Posterior vena cava (tissue), 2 donors: ENCODE data around the gene SUN5. TPM values are rescaled to one million over a fixed set of nuclear protein-coding genes. Genes with fewer than 3 reads are reported as not detected.

Source experiments
- DNase-seq: peaks from one replicate; pipeline ENCODE4 v3.0.0-alpha.2; 2020; ENCODE audit warnings: low spot score
- intact Hi-C, 2 donors: fragments of 100-400 bp; cut with DNase I; formaldehyde crosslinking; loops; one replicate each; pipeline versions ENCODE4 v1.14.1 to v1.14.2; 2022 to 2023
- total RNA-seq, 2 donors: library from RNA; stranded (reverse); fragmentation: NEBNext Ultra II Directional; extraction: Animal tissue kit (Norgen Biotek cat#: 25700); gene quantifications; one replicate each; pipeline ENCODE4 v1.2.1, GENCODE V29; 2021
- donor health status: DM: yes; HTN: yes; CAD: no.
- donor health status: DM: yes; HTN: yes; CAD: no.

The SUN5 gene
- total RNA-seq, 2 donors from 2014 or later: not detected

GRCh38 chr20:33016581-33017109, 12.4 kb upstream of the SUN5 start:
- intact Hi-C loops: loop anchor here in 1 of 2 donors (10.0 kb wide), 1 partner anchor 628 kb away; no protein-coding TSS in a partner anchor
- peak; percentile 46 for DNase-seq

- peak; percentile 57 for DNase-seq
- intact Hi-C loops: loop anchor here in 1 of 2 donors (10.0 kb wide), 1 partner anchor 629 kb away; no protein-coding TSS in a partner anchor
Measured at GRCh38 chr20:33015700-33016580, 11.7 kb upstream of the SUN5 start.

GRCh38 chr20:33015114-33015484, 10.9 kb upstream of the SUN5 start:
- DNase-seq: peak; percentile 44
- intact Hi-C loops: loop anchor here in 1 of 2 donors (10.0 kb wide), 1 partner anchor 630 kb away; no protein-coding TSS in a partner anchor

GRCh38 chr20:33014336-33015113, 10.3 kb upstream of the SUN5 start:
- intact Hi-C loops: loop anchor here in 1 of 2 donors (10.0 kb wide), 1 partner anchor 630 kb away; no protein-coding TSS in a partner anchor
- DNase-seq: peak; percentile 40

GRCh38 chr20:33013701-33014326, 9.6 kb upstream of the SUN5 start:
- intact Hi-C loops: loop anchor here in 1 of 2 donors (10.0 kb wide), 1 partner anchor 631 kb away; no protein-coding TSS in a partner anchor
- peak; percentile 46 for DNase-seq

GRCh38 chr20:33012327-33013189, 8.3 kb upstream of the SUN5 start:
- intact Hi-C loops: loop anchor here in 1 of 2 donors (10.0 kb wide), 1 partner anchor 632 kb away; no protein-coding TSS in a partner anchor
- peak; percentile 22 for DNase-seq

- peak; percentile 57 for DNase-seq
- intact Hi-C loops: loop anchor here in 1 of 2 donors (10.0 kb wide), 1 partner anchor 634 kb away; no protein-coding TSS in a partner anchor
Measured at GRCh38 chr20:33010674-33011449, 6.6 kb upstream of the SUN5 start.

GRCh38 chr20:33010133-33010504, 5.9 kb upstream of the SUN5 start:
- peak; percentile 35 for DNase-seq

GRCh38 chr20:33009214-33010132, 5.2 kb upstream of the SUN5 start:
- DNase-seq: peak; percentile 71
- intact Hi-C loops: loop anchor here in 1 of 2 donors (10.0 kb wide), 1 partner anchor 635 kb away; no protein-coding TSS in a partner anchor

More at GRCh38 chr20:33010133-33010504, 5.9 kb upstream of the SUN5 start:
- intact Hi-C loops: loop anchor here in 1 of 2 donors (10.0 kb wide), 1 partner anchor 635 kb away; no protein-coding TSS in a partner anchor

GRCh38 chr20:33008336-33009213, 4.3 kb upstream of the SUN5 start:
- intact Hi-C loops: no loop called here
- DNase-seq: peak; percentile 48

GRCh38 chr20:33007376-33008335, 3.4 kb upstream of the SUN5 start, which contains the start of gene BPIFB2:
Gene BPIFB2, plus strand, starts transcription at chr20:33007704. Its CDS starts 871 bp downstream, at chr20:33008575.
- peak; percentile 72 for DNase-seq
- intact Hi-C loops: loop anchor here in 1 of 2 donors (1.0 kb wide), 1 partner anchor 31 kb away; no protein-coding TSS in a partner anchor

GRCh38 chr20:33006776-33007375, 2.6 kb upstream of the SUN5 start:
- intact Hi-C loops: loop anchor here in 1 of 2 donors (1.0 kb wide), 1 partner anchor 31 kb away; no protein-coding TSS in a partner anchor
- DNase-seq: peak; percentile 46
